ENCODE results near the gene GADD45GIP1. TPM values are rescaled to one million over a fixed set of nuclear protein-coding genes. Genes with fewer than 3 reads are reported as not detected.
A peak's percentile ranks its signal among the peaks of the same experiment; 100 is the strongest.

Gene GADD45GIP1
- total and polyA plus RNA-seq, 2 donors (not counting 1 experiment from before 2014, with no cell fraction given): 12.6 to 17.5 TPM

DNA sequence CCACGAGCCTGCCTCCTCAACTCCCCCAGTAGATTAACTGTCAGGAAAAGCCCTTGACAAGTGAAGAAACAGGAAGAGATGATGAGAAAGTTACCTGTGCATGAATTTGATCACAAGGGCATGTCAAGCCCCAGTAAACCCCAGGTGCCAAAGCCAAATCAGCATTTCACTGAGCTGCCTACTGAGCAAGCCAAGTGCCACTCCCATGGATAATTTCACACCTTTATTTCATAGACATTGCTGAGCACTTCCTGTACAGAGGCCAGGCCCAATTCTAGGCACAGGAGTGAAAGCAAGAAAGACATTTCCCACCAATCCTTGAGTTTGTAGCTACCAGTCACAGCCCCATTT, 2.4 kb downstream of the GADD45GIP1 start:
- POLR2A ChIA-PET: interaction anchor here (0.7 kb wide), 1 partner anchor 142 kb away, joined by 3 read pairs; no protein-coding TSS in a partner anchor
- Histone ChIP-seq H3K4me3 (ENCODE audit: control extremely low read depth in 1 of 5, extremely low read depth in 1 of 5, insufficient read depth in 1 of 5, low read depth in 2 of 5, low read length in 4 of 5) (no peak overlapping the region), H3K4me2 (replicated peaks; ENCODE audit: low read depth, low read length, poor library complexity, severe bottlenecking) (no peak overlapping the region), H3K27me3 (replicated peaks in 1 of 4; ENCODE audit: control extremely low read depth in 1 of 4, control insufficient read depth in 3 of 4, insufficient read depth in 4 of 4, low read length in 3 of 4) (no peaks in the 10 kb centered on the region), H3K27ac (ENCODE audit: low read length in 2 of 2) (peak overlapping the region in 1 of 2 donors; percentile 90), H3K4me1 (ENCODE audit: control insufficient read depth in 2 of 2, insufficient read depth in 2 of 2, low read length in 2 of 2) (peaks cover 21 to 36% of the 10 kb centered on the region in 2 donors), H3K9ac (ENCODE audit: low read length) (no peak overlapping the region), H3K36me3 (replicated peaks in 1 of 2; ENCODE audit: control extremely low read depth in 1 of 2, control insufficient read depth in 1 of 2, extremely low read depth in 1 of 2, insufficient read depth in 2 of 2, low read length in 1 of 2) (peaks cover 5 to 45% of the 10 kb centered on the region in 2 experiments), H2AFZ (ENCODE audit: insufficient read depth, low read depth, low read length, poor library complexity, severe bottlenecking) (no peak overlapping the region), H3K9me3 (ENCODE audit: control extremely low read depth in 1 of 3, control insufficient read depth in 2 of 3, insufficient read depth in 1 of 3, low read length in 2 of 3) (no peaks in the 10 kb centered on the region), H4K20me1 (ENCODE audit: control insufficient read depth, insufficient read depth, low read length, poor library complexity, severe bottlenecking) (peaks cover 24% of the 10 kb centered on the region), H3K79me2 (ENCODE audit: control insufficient read depth, insufficient read depth, low read length) (peaks cover 4% of the 10 kb centered on the region)
- peak; percentile 47 for DNase-seq
- intact Hi-C loops (cut with micrococcal nuclease): no loop called here
- TF ChIP-seq, protein P1, sequence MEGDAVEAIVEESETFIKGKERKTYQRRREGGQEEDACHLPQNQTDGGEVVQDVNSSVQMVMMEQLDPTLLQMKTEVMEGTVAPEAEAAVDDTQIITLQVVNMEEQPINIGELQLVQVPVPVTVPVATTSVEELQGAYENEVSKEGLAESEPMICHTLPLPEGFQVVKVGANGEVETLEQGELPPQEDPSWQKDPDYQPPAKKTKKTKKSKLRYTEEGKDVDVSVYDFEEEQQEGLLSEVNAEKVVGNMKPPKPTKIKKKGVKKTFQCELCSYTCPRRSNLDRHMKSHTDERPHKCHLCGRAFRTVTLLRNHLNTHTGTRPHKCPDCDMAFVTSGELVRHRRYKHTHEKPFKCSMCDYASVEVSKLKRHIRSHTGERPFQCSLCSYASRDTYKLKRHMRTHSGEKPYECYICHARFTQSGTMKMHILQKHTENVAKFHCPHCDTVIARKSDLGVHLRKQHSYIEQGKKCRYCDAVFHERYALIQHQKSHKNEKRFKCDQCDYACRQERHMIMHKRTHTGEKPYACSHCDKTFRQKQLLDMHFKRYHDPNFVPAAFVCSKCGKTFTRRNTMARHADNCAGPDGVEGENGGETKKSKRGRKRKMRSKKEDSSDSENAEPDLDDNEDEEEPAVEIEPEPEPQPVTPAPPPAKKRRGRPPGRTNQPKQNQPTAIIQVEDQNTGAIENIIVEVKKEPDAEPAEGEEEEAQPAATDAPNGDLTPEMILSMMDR (IDR thresholded peaks at IDR 0.05): no peak
- TF ChIP-seq EZH2 (IDR thresholded peaks at IDR 0.05; ENCODE audit: borderline replicate concordance, insufficient read depth, low read depth, low read length, poor library complexity, severe bottlenecking): no peak
- H3K9me3 Mint-ChIP-seq (ENCODE audit: insufficient read depth): no peaks in the 10 kb centered on the region
- ATAC-seq (ENCODE audit: low read depth): no peak
- CTCF ChIA-PET: interaction anchor here (1.0 to 1.5 kb wide), 3 partner anchors 8 to 140 kb away, joined by 3 to 6 read pairs (median 3); no protein-coding TSS in a partner anchor
- H3K4me1 Mint-ChIP-seq: peaks cover 32% of the 10 kb centered on the region
- WGBS (ENCODE audit: insufficient coverage): no CpG with 5 or more reads among the region's 1 CpG
- no peaks in the 10 kb centered on the region for H3K27me3 Mint-ChIP-seq
- H3K27ac Mint-ChIP-seq: peak overlapping the region; percentile 82
- H3K4me3 Mint-ChIP-seq: peak overlapping the region; percentile 91

- Histone ChIP-seq H3K4me2 (replicated peaks; ENCODE audit: low read depth, low read length, poor library complexity, severe bottlenecking) (no peak overlapping the region), H3K4me3 (ENCODE audit: control extremely low read depth in 1 of 5, extremely low read depth in 1 of 5, insufficient read depth in 1 of 5, low read depth in 2 of 5, low read length in 4 of 5) (no peak overlapping the region), H3K4me1 (ENCODE audit: control insufficient read depth in 2 of 2, insufficient read depth in 2 of 2, low read length in 2 of 2) (peaks cover 21 to 36% of the 10 kb centered on the region in 2 donors), H3K36me3 (replicated peaks in 1 of 2; ENCODE audit: control extremely low read depth in 1 of 2, control insufficient read depth in 1 of 2, extremely low read depth in 1 of 2, insufficient read depth in 2 of 2, low read length in 1 of 2) (peaks cover 5 to 51% of the 10 kb centered on the region in 2 experiments), H3K9me3 (ENCODE audit: control extremely low read depth in 1 of 3, control insufficient read depth in 2 of 3, insufficient read depth in 1 of 3, low read length in 2 of 3) (no peaks in the 10 kb centered on the region), H3K27me3 (replicated peaks in 1 of 4; ENCODE audit: control extremely low read depth in 1 of 4, control insufficient read depth in 3 of 4, insufficient read depth in 4 of 4, low read length in 3 of 4) (no peaks in the 10 kb centered on the region), H3K79me2 (ENCODE audit: control insufficient read depth, insufficient read depth, low read length) (peaks cover 4% of the 10 kb centered on the region), H3K27ac (ENCODE audit: low read length in 2 of 2) (peak overlapping the region in 1 of 2 donors; percentile 90), H4K20me1 (ENCODE audit: control insufficient read depth, insufficient read depth, low read length, poor library complexity, severe bottlenecking) (peaks cover 30% of the 10 kb centered on the region), H2AFZ (ENCODE audit: insufficient read depth, low read depth, low read length, poor library complexity, severe bottlenecking) (no peak overlapping the region), H3K9ac (ENCODE audit: low read length) (no peak overlapping the region)
- H3K9me3 Mint-ChIP-seq (ENCODE audit: insufficient read depth): no peaks in the 10 kb centered on the region
- H3K27me3 Mint-ChIP-seq: no peaks in the 10 kb centered on the region
- DNase-seq (peak; percentile 32), ATAC-seq (ENCODE audit: low read depth) (no peak)
- no peak for TF ChIP-seq EZH2 (IDR thresholded peaks at IDR 0.05; ENCODE audit: borderline replicate concordance, insufficient read depth, low read depth, low read length, poor library complexity, severe bottlenecking)
- TF ChIP-seq, protein P1 (IDR thresholded peaks at IDR 0.05): no peak
- ChIA-PET POLR2A (interaction anchor here (0.5 to 0.7 kb wide), 2 partner anchors 142 to 312 kb away, joined by 3 read pairs; no protein-coding TSS in a partner anchor), CTCF (interaction anchor here (1.0 to 1.3 kb wide), 2 partner anchors 11 to 107 kb away, joined by 4 to 6 read pairs; no protein-coding TSS in a partner anchor)
- H3K4me1 Mint-ChIP-seq: peaks cover 32% of the 10 kb centered on the region
- H3K4me3 Mint-ChIP-seq: peak overlapping the region; percentile 91
- 87% methylated on average over 8 of the region's 12 CpGs for WGBS (ENCODE audit: insufficient coverage)
- intact Hi-C loops (cut with micrococcal nuclease): no loop called here
- peak overlapping the region; percentile 82 for H3K27ac Mint-ChIP-seq
Observed at GRCh38 chr19:12953799-12954611, 3.0 kb downstream of the GADD45GIP1 start.

All from B cell (primary cell).